HUES6 (cell line): ENCODE results near the gene ACLY.

Experiments
- H3K27ac ChIP-seq: 2 replicates; pipeline ENCODE4 v1.7.0; 2013; ENCODE audit warnings: low read depth, mild to moderate bottlenecking, low read length, inconsistent platforms
- H3K27me3 ChIP-seq: 2 replicates; pipeline ENCODE4 v1.6.1; 2013; ENCODE audit warnings: low read length; ENCODE audit not compliant: control insufficient read depth, insufficient read depth
- H3K36me3 ChIP-seq: 2 replicates; pipeline ENCODE4 v1.6.1; 2013; ENCODE audit warnings: low read length; ENCODE audit not compliant: control insufficient read depth, insufficient read depth
- H3K4me1 ChIP-seq: 2 replicates; pipeline ENCODE4 v1.6.1; 2013; ENCODE audit warnings: low read length; ENCODE audit not compliant: control insufficient read depth, insufficient read depth
- H3K4me3 ChIP-seq: 2 replicates; pipeline ENCODE4 v1.5.1; 2013; ENCODE audit warnings: low read depth, low read length
- H3K9ac ChIP-seq: one replicate; pipeline ENCODE4 v1.6.1; 2013; ENCODE audit warnings: mild to moderate bottlenecking, low read length
- H3K9me3 ChIP-seq: 2 replicates; pipeline ENCODE4 v1.6.1; 2013; ENCODE audit warnings: low read depth, low read length; ENCODE audit not compliant: control insufficient read depth, insufficient read depth

The ACLY gene

DNA sequence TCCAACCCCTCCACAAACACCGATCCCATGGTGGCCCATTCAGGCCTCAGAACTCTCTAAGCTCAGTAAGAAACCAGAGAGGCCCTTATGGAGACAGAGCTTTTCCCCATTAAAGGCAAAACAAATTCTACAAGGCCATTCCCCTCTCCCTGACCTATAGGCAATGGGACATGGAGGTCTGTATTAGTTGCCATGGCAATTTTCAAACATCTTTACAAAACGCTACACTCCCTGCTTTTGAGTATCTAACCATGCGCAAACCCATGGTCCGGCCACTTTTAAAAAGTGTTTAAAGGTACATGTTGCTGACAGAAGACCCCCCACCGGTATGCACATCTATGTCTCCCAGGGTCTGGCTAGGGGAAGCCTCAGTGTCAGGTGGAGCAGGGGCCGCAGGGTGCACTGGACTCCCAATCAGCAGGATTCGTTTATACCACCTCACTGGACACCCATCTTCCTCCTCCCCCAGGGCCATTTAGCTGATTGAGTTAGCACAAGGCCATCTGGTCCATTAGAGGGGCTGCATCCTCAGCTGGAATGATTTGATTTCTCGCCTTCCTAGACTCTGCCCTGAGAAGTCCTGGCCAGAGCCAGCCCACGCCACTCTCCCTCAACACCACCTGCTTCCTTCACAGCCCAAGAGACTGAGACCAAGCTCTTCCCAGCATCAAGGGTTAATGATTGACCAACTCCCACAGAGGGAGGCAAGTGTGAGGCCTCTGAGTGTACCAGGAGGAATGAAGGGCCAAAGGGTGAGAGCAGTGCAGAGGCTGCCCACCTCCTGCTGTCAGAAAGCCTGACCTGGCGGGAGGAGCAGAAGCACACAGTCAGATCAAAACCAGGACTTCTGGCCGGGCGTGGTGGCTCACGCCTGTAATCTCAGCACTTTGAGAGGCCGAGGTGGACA lies 10.9 kb downstream of the ACLY start:
- no peaks in the 10 kb centered on the region for H3K9me3 ChIP-seq
- no peak overlapping the region for H3K27ac ChIP-seq
- no peaks in the 10 kb centered on the region for H3K27me3 ChIP-seq
- no peak overlapping the region for H3K9ac ChIP-seq
- H3K36me3 ChIP-seq, result peaks cover 97% of the 10 kb centered on the region
- no peak overlapping the region for H3K4me3 ChIP-seq
- no peaks in the 10 kb centered on the region for H3K4me1 ChIP-seq

DNA sequence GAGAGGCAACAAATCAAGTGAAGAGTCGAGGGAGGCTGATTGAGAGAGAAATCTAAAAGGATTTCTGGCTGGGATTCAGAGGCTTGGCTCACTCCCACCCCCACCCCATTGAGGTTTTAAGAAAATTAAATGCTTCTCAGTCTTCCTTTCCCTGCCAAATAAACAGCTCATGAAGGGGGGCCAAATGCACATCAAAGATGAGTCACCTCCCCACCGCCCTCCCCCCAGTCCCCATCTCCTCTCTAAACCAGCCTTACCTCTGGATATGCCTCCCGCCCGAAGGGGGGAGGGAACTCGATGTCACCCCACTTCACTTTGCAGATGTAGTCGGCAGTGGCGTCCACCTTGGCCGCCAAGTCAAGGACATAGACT lies 11.6 kb downstream of the ACLY start:
- no peak overlapping the region for H3K4me3 ChIP-seq
- no peaks in the 10 kb centered on the region for H3K27me3 ChIP-seq
- H3K27ac ChIP-seq, result no peak overlapping the region
- H3K9ac ChIP-seq, result no peak overlapping the region
- H3K4me1 ChIP-seq, result no peaks in the 10 kb centered on the region
- no peaks in the 10 kb centered on the region for H3K9me3 ChIP-seq
- H3K36me3 ChIP-seq, result peaks cover 97% of the 10 kb centered on the region

DNA sequence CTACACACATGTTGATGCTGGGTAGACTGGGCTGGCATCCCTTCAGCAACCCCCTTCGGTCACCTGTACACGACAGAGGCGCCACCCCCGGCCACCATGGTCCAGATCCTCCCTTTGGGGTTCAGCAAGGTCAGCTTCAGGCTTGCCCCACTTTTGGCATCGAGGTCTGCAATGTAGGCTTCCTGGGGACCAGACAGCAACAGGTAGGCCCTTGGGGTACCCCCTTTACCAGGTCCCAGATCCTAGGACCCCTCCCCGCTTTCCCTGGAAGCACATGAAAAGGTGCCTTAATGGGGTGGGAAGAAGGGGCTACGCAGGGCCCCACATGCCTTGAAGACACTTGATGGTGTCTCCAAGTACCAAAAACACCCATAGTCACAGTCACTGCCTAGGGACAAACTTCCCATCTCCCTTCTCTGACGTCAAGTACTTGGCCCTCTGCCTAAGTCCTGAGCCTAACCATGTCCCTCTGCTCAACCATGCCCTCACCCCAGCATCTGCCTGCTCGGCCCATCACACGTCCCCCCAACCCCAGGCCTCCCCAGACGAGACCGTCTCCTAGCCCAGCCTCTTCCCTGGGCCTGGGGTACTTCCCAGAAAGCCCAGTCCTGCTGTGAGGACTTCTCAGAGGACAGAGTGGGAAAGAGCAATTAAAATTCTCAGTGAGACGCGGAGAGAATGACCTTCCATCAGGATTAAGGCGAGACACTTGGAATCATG lies 12.1 kb downstream of the ACLY start:
- H3K27me3 ChIP-seq, result no peaks in the 10 kb centered on the region
- no peaks in the 10 kb centered on the region for H3K4me1 ChIP-seq
- no peak overlapping the region for H3K4me3 ChIP-seq
- peaks cover 97% of the 10 kb centered on the region for H3K36me3 ChIP-seq
- no peak overlapping the region for H3K27ac ChIP-seq
- no peak overlapping the region for H3K9ac ChIP-seq
- no peaks in the 10 kb centered on the region for H3K9me3 ChIP-seq

GRCh38 chr17:41905172-41905571 lies 13.6 kb downstream of the ACLY start:
- H3K36me3 ChIP-seq, result peaks cover 97% of the 10 kb centered on the region
- H3K9me3 ChIP-seq, result no peaks in the 10 kb centered on the region
- H3K9ac ChIP-seq, result no peak overlapping the region
- no peaks in the 10 kb centered on the region for H3K4me1 ChIP-seq
- no peaks in the 10 kb centered on the region for H3K27me3 ChIP-seq
- H3K4me3 ChIP-seq, result no peak overlapping the region
- H3K27ac ChIP-seq, result no peak overlapping the region

- H3K9ac ChIP-seq, result no peak overlapping the region
- H3K4me3 ChIP-seq, result no peak overlapping the region
- H3K27ac ChIP-seq, result no peak overlapping the region
- no peaks in the 10 kb centered on the region for H3K9me3 ChIP-seq
- peaks cover 97% of the 10 kb centered on the region for H3K36me3 ChIP-seq
- no peaks in the 10 kb centered on the region for H3K4me1 ChIP-seq
- H3K27me3 ChIP-seq, result no peaks in the 10 kb centered on the region
Observed at GRCh38 chr17:41904242-41904841, 14.4 kb downstream of the ACLY start.

GRCh38 chr17:41901646-41902045 lies 17.1 kb downstream of the ACLY start:
- no peak overlapping the region for H3K4me3 ChIP-seq
- no peaks in the 10 kb centered on the region for H3K9me3 ChIP-seq
- H3K27me3 ChIP-seq, result no peaks in the 10 kb centered on the region
- no peaks in the 10 kb centered on the region for H3K4me1 ChIP-seq
- peaks cover 97% of the 10 kb centered on the region for H3K36me3 ChIP-seq
- no peak overlapping the region for H3K27ac ChIP-seq
- no peak overlapping the region for H3K9ac ChIP-seq

GRCh38 chr17:41896726-41897125 lies 22.0 kb downstream of the ACLY start:
- peaks cover 100% of the 10 kb centered on the region for H3K36me3 ChIP-seq
- H3K27me3 ChIP-seq, result no peaks in the 10 kb centered on the region
- H3K9me3 ChIP-seq, result no peaks in the 10 kb centered on the region
- H3K4me1 ChIP-seq, result no peaks in the 10 kb centered on the region; the same call in 1 of the 2 replicates
- H3K9ac ChIP-seq, result no peak overlapping the region
- no peak overlapping the region for H3K27ac ChIP-seq
- no peak overlapping the region for H3K4me3 ChIP-seq

GRCh38 chr17:41895617-41896016 lies 23.1 kb downstream of the ACLY start:
- Histone ChIP-seq H3K36me3 (peaks cover 100% of the 10 kb centered on the region), H3K4me3 (no peak overlapping the region), H3K9me3 (no peaks in the 10 kb centered on the region), H3K27me3 (no peaks in the 10 kb centered on the region), H3K27ac (peak overlapping the region; percentile 22; the same call in 1 of the 2 replicates), H3K4me1 (no peaks in the 10 kb centered on the region; the same call in 1 of the 2 replicates), H3K9ac (no peak overlapping the region)

DNA sequence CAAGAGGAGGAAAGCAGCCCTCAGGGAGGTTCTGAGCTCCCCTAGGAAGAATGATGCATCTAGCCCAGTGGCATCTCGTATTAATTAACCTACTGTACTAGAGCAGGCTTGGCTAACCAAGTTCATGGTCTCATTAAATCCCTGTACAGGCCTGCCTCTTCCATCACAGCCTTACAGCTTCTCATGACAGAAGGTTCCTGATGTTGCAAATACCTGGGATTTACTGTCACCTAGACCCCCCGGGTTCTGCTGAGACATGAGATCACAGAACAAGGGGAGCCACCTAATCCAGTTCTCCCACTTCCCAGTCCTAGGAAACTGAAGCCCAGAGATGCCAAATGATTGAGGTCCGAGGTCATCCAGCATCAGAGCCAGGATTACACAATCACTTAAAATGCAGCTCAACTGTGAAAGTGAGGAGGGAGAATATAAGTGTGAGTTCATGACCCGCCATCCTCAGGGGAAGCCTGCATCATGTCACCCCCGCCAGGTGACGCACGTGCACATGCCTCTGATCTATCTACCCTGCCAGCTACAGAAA lies 23.9 kb downstream of the ACLY start:
- no peak overlapping the region for H3K27ac ChIP-seq
- no peaks in the 10 kb centered on the region; the same call in 1 of the 2 replicates for H3K4me1 ChIP-seq
- H3K4me3 ChIP-seq, result no peak overlapping the region
- peaks cover 96% of the 10 kb centered on the region for H3K36me3 ChIP-seq
- H3K9me3 ChIP-seq, result no peaks in the 10 kb centered on the region
- no peak overlapping the region for H3K9ac ChIP-seq
- no peaks in the 10 kb centered on the region for H3K27me3 ChIP-seq

DNA sequence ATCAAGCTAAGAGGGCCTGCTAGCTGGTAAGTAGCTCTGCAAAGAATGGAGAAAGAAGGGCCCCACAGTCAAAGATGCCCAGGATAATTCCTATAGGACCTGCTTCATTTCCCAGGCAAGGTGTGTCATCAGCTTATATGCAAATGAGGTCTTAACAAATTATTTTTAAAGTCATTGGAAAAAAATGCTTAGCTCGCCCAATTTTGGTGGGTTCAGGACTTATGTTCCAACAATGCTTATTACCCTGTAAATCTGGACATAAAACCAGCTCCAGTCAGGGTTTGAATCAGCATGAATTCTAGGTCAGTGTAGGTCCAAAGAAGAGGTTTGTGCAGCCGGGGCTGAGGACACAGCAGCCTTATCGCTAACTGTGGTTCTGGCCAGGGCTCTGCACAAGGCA lies 25.4 kb downstream of the ACLY start:
- Histone ChIP-seq H3K27me3 (no peaks in the 10 kb centered on the region), H3K4me1 (no peaks in the 10 kb centered on the region; the same call in 1 of the 2 replicates), H3K27ac (no peak overlapping the region), H3K9ac (no peak overlapping the region), H3K36me3 (peaks cover 96% of the 10 kb centered on the region), H3K9me3 (no peaks in the 10 kb centered on the region), H3K4me3 (no peak overlapping the region)

DNA sequence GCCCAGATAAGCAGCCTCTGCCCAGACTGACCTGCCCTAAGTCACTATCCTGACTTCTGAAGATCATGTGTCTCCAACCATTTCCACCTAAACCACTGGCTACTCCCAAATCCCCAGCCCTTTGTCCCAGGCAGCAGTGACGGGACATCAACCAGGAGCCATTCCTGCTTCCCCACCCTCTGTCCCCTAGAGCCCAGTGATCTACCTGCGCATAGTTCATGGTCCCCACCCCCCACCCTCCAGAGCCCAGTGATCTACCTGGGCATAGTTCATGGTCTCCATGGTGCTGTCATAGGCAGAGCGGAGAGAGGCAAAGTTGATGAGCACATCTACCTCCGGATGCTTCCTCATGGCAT lies 26.8 kb downstream of the ACLY start:
- H3K9ac ChIP-seq, result no peak overlapping the region
- H3K36me3 ChIP-seq, result peaks cover 95% of the 10 kb centered on the region
- no peak overlapping the region for H3K4me3 ChIP-seq
- no peak overlapping the region for H3K27ac ChIP-seq
- no peaks in the 10 kb centered on the region; the same call in 1 of the 2 replicates for H3K4me1 ChIP-seq
- no peaks in the 10 kb centered on the region for H3K9me3 ChIP-seq
- no peaks in the 10 kb centered on the region for H3K27me3 ChIP-seq
